Measurements from ENCODE around the gene ADAM10.

ADAM10 gene

GRCh38 chr15:58726867-58727266 lies 22.6 kb downstream of the ADAM10 start:
- H3K4me1 ChIP-seq (ENCODE audit: control insufficient read depth in 5 of 5, insufficient read depth in 5 of 5, low read length in 5 of 5) = peaks cover under 1 to 15% (median 10%) of the 10 kb centered on the region in 5 donors

GRCh38 chr15:58724466-58724865 lies 25.0 kb downstream of the ADAM10 start:
- Histone ChIP-seq H3K4me3 (ENCODE audit: low read depth in 1 of 5, low read length in 5 of 5) (no peak overlapping the region), H3K4me1 (ENCODE audit: control insufficient read depth in 5 of 5, insufficient read depth in 5 of 5, low read length in 5 of 5) (peaks cover 0 to 10% (median 9%) of the 10 kb centered on the region in 5 donors), H3K36me3 (ENCODE audit: control insufficient read depth in 5 of 5, insufficient read depth in 5 of 5, low read length in 5 of 5) (no peaks in the 10 kb centered on the region), H3K27me3 (ENCODE audit: control insufficient read depth in 5 of 5, insufficient read depth in 4 of 5, low read length in 5 of 5) (no peaks in the 10 kb centered on the region), H3K9ac (ENCODE audit: low read length in 5 of 5) (no peak overlapping the region), H3K27ac (ENCODE audit: low read depth, low read length) (no peak overlapping the region), H3K9me3 (ENCODE audit: control insufficient read depth in 5 of 5, low read length in 5 of 5) (no peaks in the 10 kb centered on the region)

More at GRCh38 chr15:58726867-58727266, 22.6 kb downstream of the ADAM10 start:
- H3K36me3 ChIP-seq (ENCODE audit: control insufficient read depth in 5 of 5, insufficient read depth in 5 of 5, low read length in 5 of 5) = no peaks in the 10 kb centered on the region
- no peaks in the 10 kb centered on the region for H3K27me3 ChIP-seq (ENCODE audit: control insufficient read depth in 5 of 5, insufficient read depth in 4 of 5, low read length in 5 of 5)
- no peaks in the 10 kb centered on the region for H3K9me3 ChIP-seq (ENCODE audit: control insufficient read depth in 5 of 5, low read length in 5 of 5)
- H3K9ac ChIP-seq (ENCODE audit: low read length in 5 of 5) = no peak overlapping the region
- H3K27ac ChIP-seq (ENCODE audit: low read depth, low read length) = no peak overlapping the region
- no peak overlapping the region for H3K4me3 ChIP-seq (ENCODE audit: low read depth in 1 of 5, low read length in 5 of 5)

DNA sequence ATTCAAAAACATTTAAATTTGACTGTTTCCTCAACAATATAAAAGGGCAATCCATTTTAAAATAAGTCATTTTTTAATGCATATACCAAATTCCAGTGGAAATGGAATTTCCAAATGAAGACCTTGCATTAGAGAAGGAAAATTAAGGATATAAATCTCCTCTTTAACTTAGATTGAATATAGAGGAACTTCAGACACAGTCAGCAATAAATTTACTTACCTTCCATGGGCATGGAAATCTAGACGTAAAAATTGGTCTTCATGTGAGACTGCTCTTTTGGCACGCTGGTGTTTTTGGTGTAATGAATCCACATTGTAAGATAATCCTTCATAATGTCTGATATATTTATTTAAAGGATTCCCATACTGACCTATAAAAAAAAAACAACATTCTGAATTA lies 32.1 kb downstream of the ADAM10 start:
- no peak overlapping the region for H3K27ac ChIP-seq (ENCODE audit: low read depth, low read length)
- H3K4me3 ChIP-seq (ENCODE audit: low read depth in 1 of 5, low read length in 5 of 5) = no peak overlapping the region
- H3K27me3 ChIP-seq (ENCODE audit: control insufficient read depth in 5 of 5, insufficient read depth in 4 of 5, low read length in 5 of 5) = no peaks in the 10 kb centered on the region
- H3K9me3 ChIP-seq (ENCODE audit: control insufficient read depth in 5 of 5, low read length in 5 of 5) = no peaks in the 10 kb centered on the region
- peaks cover 0 to 6% (median 0%) of the 10 kb centered on the region in 5 donors for H3K36me3 ChIP-seq (ENCODE audit: control insufficient read depth in 5 of 5, insufficient read depth in 5 of 5, low read length in 5 of 5)
- H3K9ac ChIP-seq (ENCODE audit: low read length in 5 of 5) = no peak overlapping the region
- H3K4me1 ChIP-seq (ENCODE audit: control insufficient read depth in 5 of 5, insufficient read depth in 5 of 5, low read length in 5 of 5) = no peaks in the 10 kb centered on the region

DNA sequence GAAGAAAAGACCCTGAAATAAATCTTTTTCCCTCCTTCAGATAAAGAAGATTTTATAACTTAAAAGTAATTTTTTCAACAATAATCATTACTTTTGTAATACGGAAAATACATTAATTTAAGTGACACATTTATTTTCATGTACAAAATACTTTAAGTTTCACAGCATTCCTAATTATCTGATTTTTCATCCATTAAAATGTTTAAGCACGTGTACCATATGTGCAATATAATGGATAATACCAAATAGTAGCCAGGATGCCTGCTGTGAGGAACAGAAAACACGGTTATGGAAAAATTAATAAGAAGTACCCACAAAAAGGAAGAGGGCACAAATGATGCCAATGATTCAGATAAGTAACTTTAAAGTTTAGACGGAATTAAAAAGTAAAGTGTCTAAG lies 33.5 kb downstream of the ADAM10 start:
- Histone ChIP-seq H3K27me3 (ENCODE audit: control insufficient read depth in 5 of 5, insufficient read depth in 4 of 5, low read length in 5 of 5) (no peaks in the 10 kb centered on the region), H3K36me3 (ENCODE audit: control insufficient read depth in 5 of 5, insufficient read depth in 5 of 5, low read length in 5 of 5) (peaks cover 0 to 6% (median 0%) of the 10 kb centered on the region in 5 donors), H3K27ac (ENCODE audit: low read depth, low read length) (no peak overlapping the region), H3K9me3 (ENCODE audit: control insufficient read depth in 5 of 5, low read length in 5 of 5) (no peaks in the 10 kb centered on the region), H3K4me3 (ENCODE audit: low read depth in 1 of 5, low read length in 5 of 5) (no peak overlapping the region), H3K9ac (ENCODE audit: low read length in 5 of 5) (no peak overlapping the region), H3K4me1 (ENCODE audit: control insufficient read depth in 5 of 5, insufficient read depth in 5 of 5, low read length in 5 of 5) (no peaks in the 10 kb centered on the region)

- Histone ChIP-seq H3K27me3 (ENCODE audit: control insufficient read depth in 5 of 5, insufficient read depth in 4 of 5, low read length in 5 of 5) (no peaks in the 10 kb centered on the region), H3K9me3 (ENCODE audit: control insufficient read depth in 5 of 5, low read length in 5 of 5) (no peaks in the 10 kb centered on the region), H3K27ac (ENCODE audit: low read depth, low read length) (no peak overlapping the region), H3K4me3 (ENCODE audit: low read depth in 1 of 5, low read length in 5 of 5) (no peak overlapping the region), H3K9ac (ENCODE audit: low read length in 5 of 5) (no peak overlapping the region), H3K36me3 (ENCODE audit: control insufficient read depth in 5 of 5, insufficient read depth in 5 of 5, low read length in 5 of 5) (peaks cover 0 to 6% (median 0%) of the 10 kb centered on the region in 5 donors), H3K4me1 (ENCODE audit: control insufficient read depth in 5 of 5, insufficient read depth in 5 of 5, low read length in 5 of 5) (no peaks in the 10 kb centered on the region)
These were observed 34.1 kb downstream of the ADAM10 start for GRCh38 chr15:58715266-58715917.

GRCh38 chr15:58710701-58711100 lies 38.8 kb downstream of the ADAM10 start:
- no peak overlapping the region for H3K9ac ChIP-seq (ENCODE audit: low read length in 5 of 5)
- no peaks in the 10 kb centered on the region for H3K9me3 ChIP-seq (ENCODE audit: control insufficient read depth in 5 of 5, low read length in 5 of 5)
- no peak overlapping the region for H3K4me3 ChIP-seq (ENCODE audit: low read depth in 1 of 5, low read length in 5 of 5)
- H3K4me1 ChIP-seq (ENCODE audit: control insufficient read depth in 5 of 5, insufficient read depth in 5 of 5, low read length in 5 of 5) = no peaks in the 10 kb centered on the region
- H3K36me3 ChIP-seq (ENCODE audit: control insufficient read depth in 5 of 5, insufficient read depth in 5 of 5, low read length in 5 of 5) = peaks cover 0 to 6% (median 0%) of the 10 kb centered on the region in 5 donors
- no peaks in the 10 kb centered on the region for H3K27me3 ChIP-seq (ENCODE audit: control insufficient read depth in 5 of 5, insufficient read depth in 4 of 5, low read length in 5 of 5)
- H3K27ac ChIP-seq (ENCODE audit: low read depth, low read length) = no peak overlapping the region

- no peak overlapping the region for H3K4me3 ChIP-seq (ENCODE audit: low read depth in 1 of 5, low read length in 5 of 5)
- H3K9me3 ChIP-seq (ENCODE audit: control insufficient read depth in 5 of 5, low read length in 5 of 5) = no peaks in the 10 kb centered on the region
- H3K27me3 ChIP-seq (ENCODE audit: control insufficient read depth in 5 of 5, insufficient read depth in 4 of 5, low read length in 5 of 5) = no peaks in the 10 kb centered on the region
- no peak overlapping the region for H3K27ac ChIP-seq (ENCODE audit: low read depth, low read length)
- peaks cover 0 to 2% (median 0%) of the 10 kb centered on the region in 5 donors for H3K36me3 ChIP-seq (ENCODE audit: control insufficient read depth in 5 of 5, insufficient read depth in 5 of 5, low read length in 5 of 5)
- no peak overlapping the region for H3K9ac ChIP-seq (ENCODE audit: low read length in 5 of 5)
- H3K4me1 ChIP-seq (ENCODE audit: control insufficient read depth in 5 of 5, insufficient read depth in 5 of 5, low read length in 5 of 5) = no peaks in the 10 kb centered on the region
These were observed 42.1 kb downstream of the ADAM10 start for GRCh38 chr15:58707397-58707796.

DNA sequence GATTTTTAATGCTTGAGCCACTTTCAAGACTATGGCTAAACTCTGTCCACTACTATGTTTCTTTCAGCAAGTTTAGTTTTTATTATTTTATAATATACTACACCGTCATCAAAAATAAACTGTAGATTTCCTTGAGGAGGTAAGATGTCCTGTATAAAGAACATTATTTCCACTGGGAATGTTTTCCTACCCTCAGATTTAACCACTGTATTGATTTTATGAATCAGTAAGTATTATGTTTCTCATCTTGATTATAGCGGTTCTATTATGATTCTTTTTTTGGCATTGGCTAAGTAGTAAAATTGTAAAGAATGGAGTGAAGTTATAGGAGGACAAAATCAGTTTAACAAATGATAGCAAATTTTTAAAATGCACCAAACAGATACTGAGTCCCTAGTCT lies 44.4 kb downstream of the ADAM10 start:
- no peak overlapping the region for H3K9ac ChIP-seq (ENCODE audit: low read length in 5 of 5)
- no peak overlapping the region for H3K27ac ChIP-seq (ENCODE audit: low read depth, low read length)
- no peak overlapping the region for H3K4me3 ChIP-seq (ENCODE audit: low read depth in 1 of 5, low read length in 5 of 5)
- H3K36me3 ChIP-seq (ENCODE audit: control insufficient read depth in 5 of 5, insufficient read depth in 5 of 5, low read length in 5 of 5) = peaks cover 0 to 6% (median 3%) of the 10 kb centered on the region in 5 donors
- H3K4me1 ChIP-seq (ENCODE audit: control insufficient read depth in 5 of 5, insufficient read depth in 5 of 5, low read length in 5 of 5) = no peaks in the 10 kb centered on the region
- no peaks in the 10 kb centered on the region for H3K27me3 ChIP-seq (ENCODE audit: control insufficient read depth in 5 of 5, insufficient read depth in 4 of 5, low read length in 5 of 5)
- no peaks in the 10 kb centered on the region for H3K9me3 ChIP-seq (ENCODE audit: control insufficient read depth in 5 of 5, low read length in 5 of 5)

GRCh38 chr15:58704155-58704865 lies 45.2 kb downstream of the ADAM10 start:
- Histone ChIP-seq H3K4me1 (ENCODE audit: control insufficient read depth in 5 of 5, insufficient read depth in 5 of 5, low read length in 5 of 5) (no peaks in the 10 kb centered on the region), H3K9me3 (ENCODE audit: control insufficient read depth in 5 of 5, low read length in 5 of 5) (peaks cover 0 to 4% (median 0%) of the 10 kb centered on the region in 5 donors), H3K36me3 (ENCODE audit: control insufficient read depth in 5 of 5, insufficient read depth in 5 of 5, low read length in 5 of 5) (peaks cover 0 to 6% (median 3%) of the 10 kb centered on the region in 5 donors), H3K4me3 (ENCODE audit: low read depth in 1 of 5, low read length in 5 of 5) (no peak overlapping the region), H3K9ac (ENCODE audit: low read length in 5 of 5) (no peak overlapping the region), H3K27ac (ENCODE audit: low read depth, low read length) (no peak overlapping the region), H3K27me3 (ENCODE audit: control insufficient read depth in 5 of 5, insufficient read depth in 4 of 5, low read length in 5 of 5) (no peaks in the 10 kb centered on the region)

- H3K4me1 ChIP-seq (ENCODE audit: control insufficient read depth in 5 of 5, insufficient read depth in 5 of 5, low read length in 5 of 5) = no peaks in the 10 kb centered on the region
These were observed 45.9 kb downstream of the ADAM10 start for GRCh38 chr15:58703610-58704009.

More at GRCh38 chr15:58703610-58704009, 45.9 kb downstream of the ADAM10 start:
- no peak overlapping the region for H3K4me3 ChIP-seq (ENCODE audit: low read depth in 1 of 5, low read length in 5 of 5)
- no peaks in the 10 kb centered on the region for H3K27me3 ChIP-seq (ENCODE audit: control insufficient read depth in 5 of 5, insufficient read depth in 4 of 5, low read length in 5 of 5)
- no peak overlapping the region for H3K27ac ChIP-seq (ENCODE audit: low read depth, low read length)
- peaks cover 0 to 9% (median 0%) of the 10 kb centered on the region in 5 donors for H3K9me3 ChIP-seq (ENCODE audit: control insufficient read depth in 5 of 5, low read length in 5 of 5)
- no peak overlapping the region for H3K9ac ChIP-seq (ENCODE audit: low read length in 5 of 5)
- H3K36me3 ChIP-seq (ENCODE audit: control insufficient read depth in 5 of 5, insufficient read depth in 5 of 5, low read length in 5 of 5) = peaks cover 0 to 6% (median 3%) of the 10 kb centered on the region in 5 donors

Measured in subcutaneous abdominal adipose tissue (tissue), 5 donors.